Activated T-helper 9 cell treated with anti-CD3 and anti-CD28 coated beads, Interleukin-2, amount 50 U/mL, for 16 hours (primary cell): ENCODE data around the gene SMARCE1.
"Not testable (repeated sequence)": the region's sequence is repeated elsewhere in the genome, so short reads cannot be mapped to it uniquely, and the experiment has no call there.

Experiments used
- DNase-seq: peaks from one replicate; pipeline ENCODE4 v3.0.0-alpha.2; 2020; ENCODE audit warnings: low read depth

Gene SMARCE1

GRCh38 chr17:40610359-40610758 lies 37.3 kb downstream of the SMARCE1 start:
- no peak for DNase-seq

- DNase-seq: no peak
Observed at GRCh38 chr17:40608061-40608581, 39.5 kb downstream of the SMARCE1 start.

GRCh38 chr17:40607641-40608040 lies 40.0 kb downstream of the SMARCE1 start:
- DNase-seq: no peak

GRCh38 chr17:40606548-40607353 lies 40.9 kb downstream of the SMARCE1 start:
- no peak for DNase-seq

GRCh38 chr17:40605306-40605705 lies 42.3 kb downstream of the SMARCE1 start:
- peak; percentile 60 for DNase-seq

- DNase-seq: no peak
Observed at GRCh38 chr17:40604327-40605080, 43.1 kb downstream of the SMARCE1 start.

GRCh38 chr17:40602445-40603443 lies 44.9 kb downstream of the SMARCE1 start:
- DNase-seq: peak; percentile 68

GRCh38 chr17:40600486-40601046 lies 47.1 kb downstream of the SMARCE1 start:
- no peak for DNase-seq

- no peak for DNase-seq
Observed at GRCh38 chr17:40599468-40599763, 48.2 kb downstream of the SMARCE1 start.

GRCh38 chr17:40598619-40599467 lies 48.8 kb downstream of the SMARCE1 start:
- DNase-seq: peak; percentile 78

- no peak for DNase-seq
Observed at GRCh38 chr17:40598301-40598618, 49.4 kb downstream of the SMARCE1 start.

GRCh38 chr17:40597556-40598300 lies 49.9 kb downstream of the SMARCE1 start:
- DNase-seq: no peak

- DNase-seq: no peak
Observed at GRCh38 chr17:40597156-40597555, 50.5 kb downstream of the SMARCE1 start.

GRCh38 chr17:40596261-40596919 lies 51.2 kb downstream of the SMARCE1 start:
- DNase-seq: no peak

GRCh38 chr17:40590742-40591141 lies 56.9 kb downstream of the SMARCE1 start:
- DNase-seq: no peak

- DNase-seq: no peak
Observed at GRCh38 chr17:40588552-40588951, 59.1 kb downstream of the SMARCE1 start.

GRCh38 chr17:40586264-40586663 lies 61.4 kb downstream of the SMARCE1 start:
- DNase-seq: not testable (repeated sequence)

- not testable (repeated sequence) for DNase-seq
Observed at GRCh38 chr17:40584950-40585349, 62.7 kb downstream of the SMARCE1 start.

GRCh38 chr17:40582328-40582901 lies 65.2 kb downstream of the SMARCE1 start:
- no peak for DNase-seq
